Esophagus muscularis mucosa (tissue), 4 donors: ENCODE results near the gene ANTXR1. TPM values are rescaled to one million over a fixed set of nuclear protein-coding genes. Genes with fewer than 3 reads are reported as not detected.

Source experiments
- DNase-seq: peaks from one replicate; pipeline ENCODE4 v3.0.0-alpha.2; 2017; ENCODE audit errors: extremely low spot score
- H3K27ac ChIP-seq, 4 donors: fragments of 200-600 bp; sonication (generic); replicated peaks in 1 of 4; 1 replicate in 3 of 4; 2 replicates in 1 of 4; pipeline ENCODE4 v1.5.1; 2016 to 2019; ENCODE audit warnings: mild to moderate bottlenecking in 1 of 4
- H3K27me3 ChIP-seq, 4 donors: fragments of 200-600 bp; sonication (generic); one replicate each; pipeline versions ENCODE4 v1.5.1 to v1.6.0; 2016 to 2019
- H3K36me3 ChIP-seq, 4 donors: fragments of 200-600 bp; sonication (generic); one replicate each; pipeline ENCODE4 v1.5.1; 2016 to 2019
- H3K4me1 ChIP-seq, 4 donors: fragments of 200-600 bp; sonication (generic); one replicate each; pipeline ENCODE4 v1.5.1; 2016 to 2019
- H3K4me3 ChIP-seq, 4 donors: fragments of 200-600 bp; sonication (generic); 1 replicate in 2 of 4; 2 replicates in 2 of 4; pipeline ENCODE4 v1.5.1; 2016 to 2019; ENCODE audit warnings: mild to moderate bottlenecking in 4 of 4, moderate library complexity in 1 of 4
- H3K9me3 ChIP-seq, 4 donors: fragments of 200-600 bp; sonication (generic); 1 replicate in 3 of 4; 2 replicates in 1 of 4; pipeline ENCODE4 v1.5.1; 2016 to 2019
- EP300 ChIP-seq: sonication (generic); formaldehyde crosslinking; IDR thresholded peaks from one replicate; pipeline ENCODE4 v1.6.1; 2017; ENCODE audit warnings: antibody characterized with exemption
- POLR2A ChIP-seq: fragments of 450-650 bp; IDR thresholded peaks from one replicate; pipeline ENCODE4 v1.6.1; 2017; ENCODE audit warnings: antibody characterized with exemption, moderate library complexity, mild to moderate bottlenecking, low read depth
- POLR2AphosphoS5 ChIP-seq, 2 donors: sonication (generic); formaldehyde crosslinking; IDR thresholded peaks; one replicate each; pipeline ENCODE4 v1.6.1; 2017; ENCODE audit warnings: antibody characterized with exemption in 2 of 2
- WGBS: methylation state at CpG from one replicate; pipeline ENCODE4 v1.1.5; 2018; 5-methylcytosine and 5-hydroxymethylcytosine counted together
- intact Hi-C: fragments of 100-400 bp; cut with DNase I; formaldehyde crosslinking; loops from one replicate; pipeline ENCODE4 v1.15.1; 2023
- small RNA-seq, 3 donors: library from RNA; depleted of rRNA; stranded (forward); fragments of <200 nt; gene quantifications; one replicate each; pipeline ENCODE3, GENCODE V24; 2016
- total RNA-seq, 4 donors: library from RNA; depleted of rRNA; stranded (reverse); fragments of >200 nt; gene quantifications; one replicate each; pipeline versions ENCODE4 v1.1.0 to v1.2.1, GENCODE V29; 2016
- TF ChIP-seq, protein P1 (sequence below), 3 experiments: fragments of 200-600 bp in 2 of 3; fragments of 450-650 bp in 1 of 3; sonication (generic) in 2 of 3; IDR thresholded peaks; one replicate each; pipeline ENCODE4 v1.5.1; 2017 to 2019; ENCODE audit warnings: antibody characterized with exemption in 3 of 3, mild to moderate bottlenecking in 2 of 3, moderate library complexity in 1 of 3

ANTXR1 gene
- total RNA-seq, 4 donors from 2014 or later: 74.6 to 115 (median 92.1) TPM

DNA sequence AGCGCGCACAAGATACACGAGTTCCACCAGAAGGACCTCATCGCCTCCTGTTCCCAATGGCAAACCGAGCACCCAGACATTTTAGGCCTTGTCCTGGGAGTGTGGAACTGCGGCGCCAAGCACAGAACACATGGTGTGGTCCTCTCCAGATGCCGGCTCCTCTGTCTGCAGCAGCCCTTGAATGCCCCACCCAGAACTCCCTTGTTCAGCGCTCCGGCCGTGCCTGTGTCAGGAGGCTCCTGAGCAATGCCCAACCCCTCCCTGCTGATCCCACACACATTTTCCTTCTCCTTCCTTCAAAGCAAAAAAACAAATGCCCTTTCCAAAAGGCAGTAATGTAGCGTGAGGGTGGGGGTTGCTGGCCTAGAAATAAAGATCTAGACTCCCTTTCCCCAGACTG lies 284.2 kb downstream of the ANTXR1 start:
- H3K36me3 ChIP-seq: no peaks in the 10 kb centered on the region
- intact Hi-C loops: no loop called here
- H3K4me3 ChIP-seq: no peak overlapping the region
- H3K4me1 ChIP-seq: peaks cover 6 to 25% (median 9%) of the 10 kb centered on the region in 4 donors
- TF ChIP-seq, protein P1, sequence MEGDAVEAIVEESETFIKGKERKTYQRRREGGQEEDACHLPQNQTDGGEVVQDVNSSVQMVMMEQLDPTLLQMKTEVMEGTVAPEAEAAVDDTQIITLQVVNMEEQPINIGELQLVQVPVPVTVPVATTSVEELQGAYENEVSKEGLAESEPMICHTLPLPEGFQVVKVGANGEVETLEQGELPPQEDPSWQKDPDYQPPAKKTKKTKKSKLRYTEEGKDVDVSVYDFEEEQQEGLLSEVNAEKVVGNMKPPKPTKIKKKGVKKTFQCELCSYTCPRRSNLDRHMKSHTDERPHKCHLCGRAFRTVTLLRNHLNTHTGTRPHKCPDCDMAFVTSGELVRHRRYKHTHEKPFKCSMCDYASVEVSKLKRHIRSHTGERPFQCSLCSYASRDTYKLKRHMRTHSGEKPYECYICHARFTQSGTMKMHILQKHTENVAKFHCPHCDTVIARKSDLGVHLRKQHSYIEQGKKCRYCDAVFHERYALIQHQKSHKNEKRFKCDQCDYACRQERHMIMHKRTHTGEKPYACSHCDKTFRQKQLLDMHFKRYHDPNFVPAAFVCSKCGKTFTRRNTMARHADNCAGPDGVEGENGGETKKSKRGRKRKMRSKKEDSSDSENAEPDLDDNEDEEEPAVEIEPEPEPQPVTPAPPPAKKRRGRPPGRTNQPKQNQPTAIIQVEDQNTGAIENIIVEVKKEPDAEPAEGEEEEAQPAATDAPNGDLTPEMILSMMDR (IDR thresholded peaks at IDR 0.05): no peak
- no peak for TF ChIP-seq POLR2AphosphoS5 (IDR thresholded peaks at IDR 0.05)
- TF ChIP-seq POLR2A: no peak
- TF ChIP-seq EP300: no peak
- 98% methylated on average over 12 of the region's 12 CpGs for WGBS
- no peaks in the 10 kb centered on the region for H3K27me3 ChIP-seq
- H3K9me3 ChIP-seq: no peaks in the 10 kb centered on the region
- no peak overlapping the region for H3K27ac ChIP-seq
- no peak for DNase-seq

DNA sequence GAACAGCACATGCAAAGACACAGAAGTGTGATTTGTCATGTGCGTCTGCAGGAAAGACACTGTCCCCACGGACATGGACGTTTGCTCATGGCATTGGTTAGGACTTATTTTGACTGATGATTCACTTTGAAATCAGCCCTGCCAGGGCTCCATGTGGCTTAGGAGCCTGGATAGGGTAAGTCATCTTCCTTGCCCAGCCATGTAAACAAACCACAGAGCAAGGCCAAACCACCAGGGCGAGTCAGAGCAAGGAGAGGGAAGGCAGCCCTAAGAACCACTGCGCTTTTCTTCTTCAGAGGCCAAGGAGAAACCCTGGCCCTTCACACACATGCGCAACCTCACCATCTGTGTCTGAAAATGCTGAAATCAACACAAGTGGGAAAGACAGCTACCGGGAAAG lies 285.3 kb downstream of the ANTXR1 start:
- WGBS: 74% methylated on average over 7 of the region's 7 CpGs
- no peak overlapping the region for H3K4me3 ChIP-seq
- H3K4me1 ChIP-seq: peaks cover 5 to 18% (median 6%) of the 10 kb centered on the region in 4 donors
- DNase-seq: no peak
- H3K9me3 ChIP-seq: no peaks in the 10 kb centered on the region
- H3K27me3 ChIP-seq: no peaks in the 10 kb centered on the region
- intact Hi-C loops: no loop called here
- no peaks in the 10 kb centered on the region for H3K36me3 ChIP-seq
- H3K27ac ChIP-seq: no peak overlapping the region
- TF ChIP-seq POLR2AphosphoS5 (IDR thresholded peaks at IDR 0.05) (no peak), EP300 (no peak), POLR2A (no peak)
- TF ChIP-seq, protein P1 (IDR thresholded peaks at IDR 0.05): no peak

GRCh38 chr2:69298862-69299261 lies 285.9 kb downstream of the ANTXR1 start:
- intact Hi-C loops: no loop called here
- Histone ChIP-seq H3K27ac (no peak overlapping the region), H3K4me3 (no peak overlapping the region), H3K4me1 (peaks cover 5 to 18% (median 6%) of the 10 kb centered on the region in 4 donors), H3K27me3 (no peaks in the 10 kb centered on the region), H3K36me3 (no peaks in the 10 kb centered on the region), H3K9me3 (peaks cover 0 to 3% (median 0%) of the 10 kb centered on the region in 4 donors)
- WGBS: 64% methylated on average over 3 of the region's 4 CpGs
- no peak for TF ChIP-seq POLR2A
- TF ChIP-seq, protein P1 (IDR thresholded peaks at IDR 0.05): no peak
- TF ChIP-seq POLR2AphosphoS5 (IDR thresholded peaks at IDR 0.05): no peak
- no peak for TF ChIP-seq EP300
- no peak for DNase-seq

Small RNA genes within 50 kb of the gene (small RNA-seq; reads per million reads assigned to genes)
- gene MIR3126: 0 to 0.67 (median 0.19) reads per million in 3 donors
- 0 reads per million in 3 donors for gene RNA5SP96
- gene RNU6-1216P: 0 reads per million in 3 donors

Other genes starting within 250 kb of the ANTXR1 start
- not detected for gene BMP10, start 141.8 kb upstream of the ANTXR1 start, total RNA-seq
- not detected for gene GKN2, start 60.3 kb upstream of the ANTXR1 start, total RNA-seq
- gene GKN1, start 38.5 kb upstream of the ANTXR1 start, total RNA-seq: not detected